Activated T-helper 1 cell treated with anti-CD3 and anti-CD28 coated beads, Interleukin-2, amount 50 U/mL, for 16 hours (primary cell): ENCODE measurements around the gene RAD18.

ENCODE experiments used
- DNase-seq, 2 donors: peaks; one replicate each; pipeline ENCODE4 v3.0.0-alpha.2; 2020; ENCODE audit warnings: low read depth in 1 of 2, low spot score in 1 of 2

The RAD18 gene

DNA sequence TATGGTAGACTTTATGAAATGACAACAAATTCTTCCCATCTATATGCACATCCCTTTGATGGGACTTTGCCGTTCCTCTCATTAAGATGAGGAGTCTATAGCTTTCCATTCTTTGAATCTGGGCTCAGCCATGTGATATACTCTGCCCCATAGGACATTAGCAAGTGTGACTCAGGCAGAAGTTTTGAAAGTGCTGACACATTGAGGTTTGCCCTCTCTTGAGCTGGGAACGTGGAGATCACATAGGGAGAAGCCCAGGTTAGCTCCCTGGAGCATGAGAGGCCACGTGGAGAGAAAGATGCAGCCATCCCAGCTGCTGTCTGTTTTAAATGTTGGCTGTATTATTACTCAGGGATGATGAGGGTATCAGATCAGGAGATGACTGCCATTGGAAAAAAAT is 126.1 kb downstream of the RAD18 start:
- DNase-seq, result no peak

DNA sequence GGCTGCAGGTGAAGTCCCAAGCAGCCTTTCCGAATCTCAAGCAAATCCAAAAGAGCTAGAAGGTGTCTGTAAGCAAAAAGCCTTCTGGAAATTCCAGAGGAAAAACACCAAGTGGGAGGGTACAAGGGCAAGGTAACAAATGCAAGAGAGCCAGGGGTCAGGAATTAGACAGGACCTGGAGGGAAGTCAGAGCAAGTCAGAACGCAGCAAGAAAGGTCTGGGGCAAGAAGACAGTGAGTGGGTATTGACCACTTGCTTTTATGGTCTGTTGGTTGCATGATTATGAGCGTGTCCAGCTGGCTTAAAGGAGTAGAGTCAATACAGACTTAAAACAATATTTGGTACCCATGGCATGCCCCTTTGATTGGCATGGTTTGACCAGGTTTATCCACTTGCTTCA is 127.2 kb downstream of the RAD18 start:
- no peak for DNase-seq

DNA sequence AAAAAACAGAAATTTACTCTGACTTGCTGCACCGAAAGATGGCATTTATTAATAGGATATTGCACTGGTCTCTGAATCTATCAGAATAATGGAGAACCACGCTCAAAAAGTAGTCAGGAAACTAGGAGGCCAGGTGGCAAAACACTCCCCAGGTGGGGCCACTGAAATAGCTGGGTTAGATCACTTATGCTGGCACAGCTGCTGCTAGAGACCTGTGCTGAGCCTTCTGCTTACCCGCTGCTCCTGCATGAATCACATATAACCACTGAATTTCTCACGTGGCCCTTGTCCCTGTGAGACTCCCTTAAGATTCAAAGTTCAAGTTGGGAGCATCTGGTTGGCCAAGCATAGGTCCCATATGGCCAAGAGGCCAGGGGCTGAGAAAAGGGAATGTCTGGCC is 127.9 kb downstream of the RAD18 start:
- no peak for DNase-seq

DNA sequence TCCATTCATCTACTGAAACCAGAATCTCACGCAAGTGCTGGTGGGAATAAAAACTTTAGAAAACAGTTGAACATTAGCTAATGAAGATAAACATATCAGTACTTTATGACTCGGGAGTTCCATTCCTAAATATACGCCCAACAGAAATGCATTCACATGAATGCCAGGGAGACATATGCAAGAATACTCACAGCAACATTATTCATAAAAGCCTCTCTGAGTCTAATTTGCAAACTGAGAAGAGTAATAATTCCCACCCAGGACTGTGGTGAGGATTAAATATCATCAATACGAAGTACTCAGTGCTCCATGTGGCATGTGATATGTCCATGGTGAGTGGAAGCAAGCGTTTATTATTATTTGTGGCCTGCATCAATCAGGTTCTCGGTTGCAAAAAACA is 128.3 kb downstream of the RAD18 start:
- DNase-seq, result no peak

DNA sequence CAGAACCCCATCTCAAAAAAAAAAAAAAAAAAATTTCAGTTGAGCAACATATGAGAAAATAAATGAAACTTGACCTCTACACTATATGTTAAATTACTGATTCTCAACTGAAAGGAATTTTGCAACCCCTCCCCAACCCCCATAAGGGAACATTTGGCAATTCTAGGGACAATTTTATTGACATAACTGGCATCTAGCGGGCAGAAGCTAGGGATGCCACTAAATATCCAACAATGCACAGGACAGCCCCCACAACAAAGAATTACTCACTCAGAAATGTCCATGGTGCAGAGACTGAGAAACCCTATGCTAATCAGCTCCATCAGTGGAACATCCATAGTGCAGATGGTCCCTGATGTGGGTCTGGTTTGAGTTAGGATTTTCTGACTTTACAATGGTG is 135.6 kb downstream of the RAD18 start:
- no peak for DNase-seq
